AG09309 (cell line): ENCODE results near the gene ANKRD17.

Experiments used
- DNase-seq: peaks from one replicate; pipeline ENCODE4 v3.0.0-alpha.2; 2010; ENCODE audit warnings: low read depth
- H3K4me3 ChIP-seq: 2 replicates; pipeline ENCODE4 v1.5.1; 2011; ENCODE audit warnings: mild to moderate bottlenecking, low read depth, low read length, moderate library complexity; ENCODE audit not compliant: control insufficient read depth
- CTCF ChIP-seq: IDR thresholded peaks from 2 replicates; pipeline ENCODE4 v1.5.1; 2011; ENCODE audit warnings: mild to moderate bottlenecking, low read depth, low read length, inconsistent platforms; ENCODE audit not compliant: insufficient read depth, control insufficient read depth; ENCODE audit errors: missing control alignments

ANKRD17 gene

GRCh38 chr4:73170518-73171198 is 87.9 kb downstream of the ANKRD17 start:
- H3K4me3 ChIP-seq: no peak overlapping the region
- DNase-seq: no peak
- TF ChIP-seq CTCF: no peak

- TF ChIP-seq CTCF: no peak
- DNase-seq: no peak
- no peak overlapping the region for H3K4me3 ChIP-seq
Measured at GRCh38 chr4:73166212-73166611, 92.4 kb downstream of the ANKRD17 start.

- no peak for TF ChIP-seq CTCF
- no peak for DNase-seq
- H3K4me3 ChIP-seq: no peak overlapping the region
Measured at GRCh38 chr4:73161527-73162185, 96.9 kb downstream of the ANKRD17 start.

- no peak for TF ChIP-seq CTCF
- no peak overlapping the region for H3K4me3 ChIP-seq
- no peak for DNase-seq
Measured at GRCh38 chr4:73156394-73156793, 102.2 kb downstream of the ANKRD17 start.

- H3K4me3 ChIP-seq: no peak overlapping the region
- DNase-seq: no peak
- TF ChIP-seq CTCF: no peak
Measured at GRCh38 chr4:73152893-73153292, 105.7 kb downstream of the ANKRD17 start.

GRCh38 chr4:73142995-73143547 is 115.5 kb downstream of the ANKRD17 start:
- peak; percentile 26 for TF ChIP-seq CTCF
- no peak overlapping the region for H3K4me3 ChIP-seq
- no peak for DNase-seq
